H1 (cell line): ENCODE data around the gene DBNDD1. TPM values are rescaled to one million over a fixed set of nuclear protein-coding genes. Genes with fewer than 3 reads are reported as not detected.

ENCODE experiments used
- CTCF ChIP-seq, 3 experiments: IDR thresholded peaks; 1 replicate in 2 of 3; 2 replicates in 1 of 3; pipeline versions ENCODE4 v1.5.1 to v1.6.1; 2011; ENCODE audit warnings: low read length in 3 of 3, mild to moderate bottlenecking in 3 of 3, inconsistent platforms in 2 of 3, low read depth in 1 of 3, moderate library complexity in 1 of 3; ENCODE audit not compliant: insufficient read depth in 1 of 3; ENCODE audit errors: control extremely low read depth in 1 of 3
- GTF2F1 ChIP-seq: IDR thresholded peaks from 2 replicates; pipeline ENCODE4 v1.6.1; 2012; ENCODE audit warnings: low read depth, low read length, improper control_type of control experiment, borderline replicate concordance
- RFX5 ChIP-seq: IDR thresholded peaks from 2 replicates; pipeline ENCODE4 v1.6.1; 2011; ENCODE audit warnings: low read depth, low read length, improper control_type of control experiment, borderline replicate concordance
- SP1 ChIP-seq: IDR thresholded peaks from 2 replicates; pipeline ENCODE4 v1.6.1; 2011; ENCODE audit warnings: low read depth, low read length
- ZNF274 ChIP-seq: IDR thresholded peaks from 2 replicates; pipeline ENCODE4 v1.7.0; 2012; ENCODE audit warnings: low read length, borderline replicate concordance; ENCODE audit errors: extremely low read depth
- polyA plus RNA-seq, 7 experiments: library from polyadenylated mRNA; depleted of rRNA in 3 of 7; stranded (reverse) in 5 of 7; unstranded in 2 of 7; fragments of >200 nt in 5 of 7; fragments of 200-250 nt in 2 of 7; gene quantifications; 1 replicate in 5 of 7; 2 replicates in 1 of 7; 4 replicates in 1 of 7; pipeline versions ENCODE4 v1.2.1 to v1.2.3, GENCODE V29; 2011 to 2013; ENCODE audit warnings: missing spikeins in 2 of 7, mixed read lengths in 2 of 7
- total RNA-seq: library from RNA; stranded (reverse); fragmentation: NEBNext Ultra II Directional; extraction: Animal tissue kit (Norgen Biotek cat#: 25700); gene quantifications from 2 replicates; pipeline ENCODE4 v1.2.1, GENCODE V29; 2021
- TF ChIP-seq, protein P1 (sequence below): IDR thresholded peaks from 2 replicates; pipeline ENCODE4 v1.6.1; 2011; ENCODE audit warnings: low read depth, mild to moderate bottlenecking, low read length; ENCODE audit not compliant: insufficient read depth

Gene DBNDD1
- total and polyA plus RNA-seq, 2 of the 8 experiments (the other 6 are each of a cell fraction or from before 2014, with no cell fraction given), result 69.9 to 92.6 TPM

DNA sequence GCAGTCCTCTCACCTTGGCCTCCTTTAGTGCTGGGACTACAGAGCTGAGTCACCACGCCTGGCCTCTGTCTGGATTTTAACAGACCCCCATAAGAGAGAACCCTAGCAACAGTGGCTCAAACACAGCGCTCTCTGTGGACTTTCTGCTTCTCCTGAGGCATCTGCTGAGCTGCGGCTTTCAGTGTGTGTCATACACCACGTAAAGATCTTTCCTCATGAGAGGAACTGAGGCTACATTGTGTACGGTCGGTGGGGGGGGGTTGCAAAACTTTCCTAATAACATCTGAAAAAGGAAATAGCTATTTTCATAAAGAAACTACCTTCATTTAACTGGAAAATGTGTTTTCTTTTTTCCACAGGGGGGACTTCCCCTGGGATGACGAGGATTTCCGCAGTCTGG, 37.8 kb downstream of the DBNDD1 start (continued):
- TF ChIP-seq CTCF (IDR thresholded peaks at IDR 0.05; ENCODE audit: control extremely low read depth in 1 of 3, insufficient read depth in 1 of 3, low read depth in 1 of 3, low read length in 3 of 3), result no peak
- TF ChIP-seq GTF2F1, result no peak
- no peak for TF ChIP-seq ZNF274
- no peak for TF ChIP-seq SP1
- no peak for TF ChIP-seq RFX5
- TF ChIP-seq, protein P1, sequence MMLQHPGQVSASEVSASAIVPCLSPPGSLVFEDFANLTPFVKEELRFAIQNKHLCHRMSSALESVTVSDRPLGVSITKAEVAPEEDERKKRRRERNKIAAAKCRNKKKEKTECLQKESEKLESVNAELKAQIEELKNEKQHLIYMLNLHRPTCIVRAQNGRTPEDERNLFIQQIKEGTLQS, result no peak
- TF ChIP-seq, all 59 proteins: peak for 0
